Fibroblast of lung (primary cell): Measurements from ENCODE around the gene TMEM72. TPM values are rescaled to one million over a fixed set of nuclear protein-coding genes. Genes with fewer than 3 reads are reported as not detected.

Experiments used
- DNase-seq, 2 donors: peaks; one replicate each; pipeline versions ENCODE4 v3.0.0 to v3.0.0-alpha.2; 2010; ENCODE audit warnings: low read depth in 2 of 2
- H2AFZ ChIP-seq: 2 replicates; pipeline ENCODE4 v1.5.1; 2012; ENCODE audit warnings: low read length, control low read depth, inconsistent platforms
- H3K27ac ChIP-seq: 2 replicates; pipeline ENCODE4 v1.5.1; 2011; ENCODE audit warnings: low read length, control low read depth; ENCODE audit not compliant: insufficient read depth
- H3K27me3 ChIP-seq: 2 replicates; pipeline ENCODE4 v1.5.1; 2011; ENCODE audit warnings: mild to moderate bottlenecking, low read length; ENCODE audit not compliant: control insufficient read depth, insufficient read depth
- H3K36me3 ChIP-seq: 2 replicates; pipeline ENCODE4 v1.5.1; 2011; ENCODE audit warnings: low read length; ENCODE audit not compliant: control insufficient read depth, insufficient read depth
- H3K4me1 ChIP-seq: 2 replicates; pipeline ENCODE4 v1.5.1; 2011; ENCODE audit warnings: low read length; ENCODE audit not compliant: control insufficient read depth, insufficient read depth; ENCODE audit errors: extremely low read depth
- H3K4me2 ChIP-seq: 2 replicates; pipeline ENCODE4 v1.5.1; 2011; ENCODE audit warnings: low read length, control low read depth; ENCODE audit not compliant: insufficient read depth; ENCODE audit errors: extremely low read depth
- H3K4me3 ChIP-seq, 4 experiments: fragments of 200-600 bp in 1 of 4; sonication (generic) in 1 of 4; replicated peaks in 1 of 4; 2 replicates each; pipeline ENCODE4 v1.5.1; 2011 to 2016; ENCODE audit warnings: low read length in 4 of 4, low read depth in 3 of 4, mild to moderate bottlenecking in 3 of 4, control low read depth in 2 of 4, inconsistent platforms in 1 of 4, mixed read lengths in 1 of 4; ENCODE audit not compliant: insufficient read depth in 1 of 4; ENCODE audit errors: control extremely low read depth in 1 of 4
- H3K79me2 ChIP-seq: 2 replicates; pipeline ENCODE4 v1.5.1; 2012; ENCODE audit warnings: mild to moderate bottlenecking, low read length, inconsistent platforms; ENCODE audit not compliant: control insufficient read depth, insufficient read depth
- H3K9ac ChIP-seq: 2 replicates; pipeline ENCODE4 v1.5.1; 2011; ENCODE audit warnings: mild to moderate bottlenecking, low read length, control low read depth; ENCODE audit not compliant: insufficient read depth
- H3K9me3 ChIP-seq: 2 replicates; pipeline ENCODE4 v1.5.1; 2012; ENCODE audit warnings: low read depth, low read length; ENCODE audit not compliant: control insufficient read depth, insufficient read depth
- H4K20me1 ChIP-seq: 2 replicates; pipeline ENCODE4 v1.5.1; 2011; ENCODE audit warnings: low read length; ENCODE audit not compliant: control insufficient read depth, insufficient read depth; ENCODE audit errors: extremely low read depth
- CTCF ChIP-seq, 2 donors: IDR thresholded peaks in 1 of 2; conservative IDR thresholded peaks in 1 of 2; 1 replicate in 1 of 2; 2 replicates in 1 of 2; pipeline ENCODE4 v1.5.1; 2011 to 2012; ENCODE audit warnings: low read length in 2 of 2, control low read depth in 1 of 2, inconsistent platforms in 1 of 2, low read depth in 1 of 2, mild to moderate bottlenecking in 1 of 2
- EZH2 ChIP-seq: IDR thresholded peaks from 2 replicates; pipeline ENCODE4 v1.5.1; 2012; ENCODE audit warnings: low read length, control low read depth, mild to moderate bottlenecking; ENCODE audit errors: missing control alignments
- polyA plus RNA-seq, 2 donors: library from polyadenylated mRNA; depleted of rRNA in 1 of 2; stranded (reverse) in 1 of 2; unstranded in 1 of 2; fragments of >200 nt; gene quantifications; 2 replicates each; pipeline ENCODE4 v1.2.1, GENCODE V29; 2011 to 2012; ENCODE audit warnings: missing spikeins in 1 of 2
- total RNA-seq: library from RNA; depleted of rRNA; stranded (reverse); fragments of >200 nt; gene quantifications from 2 replicates; pipeline ENCODE4 v1.2.1, GENCODE V29; 2014

TMEM72 gene
- total and polyA plus RNA-seq, 2 donors (not counting 1 experiment from before 2014, with no cell fraction given), result not detected

DNA sequence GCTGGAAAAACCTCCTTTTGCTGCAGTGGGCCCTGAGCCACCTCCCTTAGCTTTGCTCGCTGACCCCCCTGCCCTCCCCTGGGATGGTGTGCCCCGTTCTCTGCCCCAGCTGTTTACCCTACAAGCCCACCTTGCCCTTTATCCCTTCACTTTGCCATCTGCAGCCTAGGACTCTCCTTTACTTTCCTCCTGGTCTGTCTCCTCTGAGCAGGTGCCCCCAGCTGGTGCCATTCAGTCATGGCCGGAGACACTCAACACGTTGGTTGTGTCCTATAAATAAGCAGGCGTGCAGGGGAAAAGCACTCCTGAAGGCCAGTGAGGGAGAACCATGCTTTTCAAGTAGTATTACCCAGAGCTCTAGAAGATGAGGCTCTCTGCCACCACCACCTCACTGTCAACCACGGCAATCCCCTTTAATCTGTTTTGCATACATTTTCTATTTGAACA lies 54.5 kb downstream of the TMEM72 start:
- H4K20me1 ChIP-seq, result no peaks in the 10 kb centered on the region
- no peak for TF ChIP-seq CTCF (conservative IDR thresholded peaks at IDR 0.05 in 1 of 2, IDR thresholded peaks at IDR 0.05 in 1 of 2; ENCODE audit: low read depth in 1 of 2, low read length in 2 of 2)
- no peak for TF ChIP-seq EZH2
- no peak overlapping the region for H3K27ac ChIP-seq
- no peak overlapping the region for H2AFZ ChIP-seq
- no peak overlapping the region for H3K4me2 ChIP-seq
- H3K79me2 ChIP-seq, result no peaks in the 10 kb centered on the region
- no peaks in the 10 kb centered on the region for H3K27me3 ChIP-seq
- no peak for DNase-seq
- H3K36me3 ChIP-seq, result no peaks in the 10 kb centered on the region
- no peak overlapping the region for H3K4me3 ChIP-seq
- H3K4me1 ChIP-seq, result peaks cover 6% of the 10 kb centered on the region
- H3K9ac ChIP-seq, result no peak overlapping the region
- no peaks in the 10 kb centered on the region for H3K9me3 ChIP-seq

- TF ChIP-seq EZH2, result no peak
- Histone ChIP-seq H2AFZ (no peak overlapping the region), H3K27ac (no peak overlapping the region), H3K27me3 (no peaks in the 10 kb centered on the region), H3K4me1 (peaks cover 6% of the 10 kb centered on the region), H3K9me3 (no peaks in the 10 kb centered on the region), H3K4me3 (no peak overlapping the region), H3K4me2 (peak overlapping the region; percentile 17), H3K36me3 (no peaks in the 10 kb centered on the region), H4K20me1 (no peaks in the 10 kb centered on the region), H3K9ac (no peak overlapping the region), H3K79me2 (no peaks in the 10 kb centered on the region)
- no peak for DNase-seq
These were observed 55.1 kb downstream of the TMEM72 start for GRCh38 chr10:44966129-44966815.

DNA sequence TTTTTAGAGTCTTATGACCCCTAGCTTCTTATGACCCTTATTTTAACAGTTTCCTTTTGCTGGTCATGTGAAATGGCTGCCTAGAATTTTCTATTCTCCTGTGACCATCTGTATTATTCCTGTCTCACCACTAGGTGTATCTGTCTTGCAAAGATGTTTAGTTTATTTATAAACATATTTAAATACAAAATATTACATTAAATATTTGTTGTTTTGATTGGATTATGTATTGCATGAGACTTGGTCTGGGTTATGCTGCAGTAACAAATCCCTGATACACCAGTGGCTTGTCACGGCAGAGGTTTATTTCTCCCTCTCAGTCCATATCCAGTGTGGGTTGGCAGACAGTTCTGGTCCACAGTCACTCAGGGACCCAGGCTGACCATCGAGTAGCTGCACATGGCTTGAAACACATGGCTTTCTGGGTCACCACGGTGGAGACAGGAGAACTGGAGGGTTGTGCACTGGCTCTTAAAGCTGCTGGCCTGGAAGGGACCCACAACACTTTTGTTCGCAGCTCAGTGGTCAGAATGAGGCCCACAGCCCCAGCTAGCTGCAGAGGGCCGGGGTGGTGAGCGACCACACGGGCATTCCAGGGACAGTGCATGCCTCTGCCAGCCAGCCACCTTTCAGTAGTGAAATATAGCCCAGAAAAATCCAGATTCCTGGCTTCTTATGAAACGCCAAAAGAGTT lies 55.8 kb downstream of the TMEM72 start:
- no peaks in the 10 kb centered on the region for H4K20me1 ChIP-seq
- H3K36me3 ChIP-seq, result no peaks in the 10 kb centered on the region
- H2AFZ ChIP-seq, result no peak overlapping the region
- no peaks in the 10 kb centered on the region for H3K27me3 ChIP-seq
- H3K4me3 ChIP-seq, result no peak overlapping the region
- no peak overlapping the region for H3K27ac ChIP-seq
- H3K9me3 ChIP-seq, result no peaks in the 10 kb centered on the region
- H3K4me2 ChIP-seq, result no peak overlapping the region
- H3K4me1 ChIP-seq, result peaks cover 6% of the 10 kb centered on the region
- no peak overlapping the region for H3K9ac ChIP-seq
- no peak for DNase-seq
- H3K79me2 ChIP-seq, result no peaks in the 10 kb centered on the region
- TF ChIP-seq EZH2 (no peak), CTCF (conservative IDR thresholded peaks at IDR 0.05 in 1 of 2, IDR thresholded peaks at IDR 0.05 in 1 of 2; ENCODE audit: low read depth in 1 of 2, low read length in 2 of 2) (peak; percentile 1 to 15)
